SK-N-SH treated with all-trans-retinoic acid at 6 μM for 48 hours (cell line): ENCODE data around the gene PROK2.

ENCODE experiments used
- BACH2 ChIP-seq: fragments of 250-450 bp; sonication (Bioruptor Pico); IDR thresholded peaks from 2 replicates; pipeline ENCODE4 v1.9.0; 2021; ENCODE audit warnings: mild to moderate bottlenecking, borderline replicate concordance
- CSDC2 ChIP-seq: fragments of 250-450 bp; sonication (Bioruptor Pico); IDR thresholded peaks from 2 replicates; pipeline ENCODE4 v1.5.0; 2020; ENCODE audit warnings: mild to moderate bottlenecking, moderate library complexity
- ISL1 ChIP-seq: fragments of 250-450 bp; sonication (Bioruptor Pico); IDR thresholded peaks from 2 replicates; pipeline ENCODE4 v2.1.2; 2022; ENCODE audit warnings: mild to moderate bottlenecking, moderate library complexity
- OSR1 ChIP-seq: fragments of 250-450 bp; sonication (Bioruptor Pico); IDR thresholded peaks from 2 replicates; pipeline ENCODE4 v1.8.0; 2022; ENCODE audit warnings: moderate library complexity, mild to moderate bottlenecking, inconsistent platforms
- PPARA ChIP-seq: fragments of 250-450 bp; sonication (Bioruptor Pico); IDR thresholded peaks from 2 replicates; pipeline ENCODE4 v1.5.0; 2020; ENCODE audit warnings: mild to moderate bottlenecking, borderline replicate concordance
- TOX ChIP-seq: fragments of 250-450 bp; sonication (Bioruptor Pico); IDR thresholded peaks from 2 replicates; pipeline ENCODE4 v1.8.0; 2021; ENCODE audit warnings: mild to moderate bottlenecking, moderate library complexity, borderline replicate concordance
- ZC3H10 ChIP-seq: fragments of 250-450 bp; sonication (Bioruptor Pico); IDR thresholded peaks from 2 replicates; pipeline ENCODE4 v1.5.1; 2021; ENCODE audit warnings: mild to moderate bottlenecking, moderate library complexity
- ZFP30 ChIP-seq: fragments of 450-650 bp; formaldehyde crosslinking; IDR thresholded peaks from 2 replicates; pipeline ENCODE4 v1.5.0; 2022; ENCODE audit warnings: mild to moderate bottlenecking, moderate library complexity
- ZNF565 ChIP-seq: fragments of 450-650 bp; formaldehyde crosslinking; conservative IDR thresholded peaks from 2 replicates; pipeline ENCODE4 v1.5.0; 2020; ENCODE audit warnings: low read depth, mild to moderate bottlenecking, moderate library complexity
- ZNF8 ChIP-seq: fragments of 450-650 bp; formaldehyde crosslinking; IDR thresholded peaks from 2 replicates; pipeline ENCODE4 v1.5.0; 2020; ENCODE audit warnings: mild to moderate bottlenecking, moderate library complexity
- TF ChIP-seq, protein P1 (sequence below): fragments of 250-450 bp; sonication (Bioruptor Pico); IDR thresholded peaks from 2 replicates; pipeline ENCODE4 v1.5.1; 2021; ENCODE audit warnings: mild to moderate bottlenecking, moderate library complexity
- TF ChIP-seq, protein P2 (sequence below): fragments of 250-450 bp; sonication (Bioruptor Pico); IDR thresholded peaks from 2 replicates; pipeline ENCODE4 v1.8.0; 2020; ENCODE audit warnings: mild to moderate bottlenecking, moderate library complexity, borderline replicate concordance
- TF ChIP-seq, protein P3 (sequence below): fragments of 250-450 bp; sonication (Bioruptor Pico); IDR thresholded peaks from 2 replicates; pipeline ENCODE4 v1.5.0; 2020; ENCODE audit warnings: mild to moderate bottlenecking, moderate library complexity
- TF ChIP-seq, protein P4 (sequence below): fragments of 250-450 bp; sonication (Bioruptor Pico); IDR thresholded peaks from 2 replicates; pipeline ENCODE4 v1.5.1; 2020; ENCODE audit warnings: low read depth, mild to moderate bottlenecking, moderate library complexity

DNA sequence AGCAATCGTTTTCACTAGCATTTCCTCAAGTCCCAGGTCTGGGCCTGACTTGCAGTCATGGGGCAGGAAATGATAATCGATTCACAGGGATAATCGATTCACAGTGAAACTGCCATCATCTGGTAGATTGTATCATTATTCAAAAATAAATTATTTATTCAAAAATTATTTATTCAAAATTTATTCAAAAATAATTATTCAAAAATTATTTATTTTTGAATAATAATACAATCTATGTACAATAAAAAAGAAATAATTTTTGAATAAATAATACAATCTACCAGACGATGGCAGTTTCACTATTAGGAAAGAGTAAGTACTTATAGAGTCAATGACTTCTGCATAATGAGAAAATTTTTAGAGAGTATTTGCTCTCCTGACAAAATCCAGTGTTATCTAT lies 28.1 kb upstream of the PROK2 start:
- TF ChIP-seq, protein P1, sequence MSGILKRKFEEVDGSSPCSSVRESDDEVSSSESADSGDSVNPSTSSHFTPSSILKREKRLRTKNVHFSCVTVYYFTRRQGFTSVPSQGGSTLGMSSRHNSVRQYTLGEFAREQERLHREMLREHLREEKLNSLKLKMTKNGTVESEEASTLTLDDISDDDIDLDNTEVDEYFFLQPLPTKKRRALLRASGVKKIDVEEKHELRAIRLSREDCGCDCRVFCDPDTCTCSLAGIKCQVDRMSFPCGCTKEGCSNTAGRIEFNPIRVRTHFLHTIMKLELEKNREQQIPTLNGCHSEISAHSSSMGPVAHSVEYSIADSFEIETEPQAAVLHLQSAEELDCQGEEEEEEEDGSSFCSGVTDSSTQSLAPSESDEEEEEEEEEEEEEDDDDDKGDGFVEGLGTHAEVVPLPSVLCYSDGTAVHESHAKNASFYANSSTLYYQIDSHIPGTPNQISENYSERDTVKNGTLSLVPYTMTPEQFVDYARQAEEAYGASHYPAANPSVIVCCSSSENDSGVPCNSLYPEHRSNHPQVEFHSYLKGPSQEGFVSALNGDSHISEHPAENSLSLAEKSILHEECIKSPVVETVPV (CRISPR knock-in tag), result no peak
- TF ChIP-seq TOX (CRISPR knock-in tag), result no peak
- no peak for TF ChIP-seq ZNF565
- TF ChIP-seq BACH2 (CRISPR knock-in tag), result no peak
- TF ChIP-seq, protein P2, sequence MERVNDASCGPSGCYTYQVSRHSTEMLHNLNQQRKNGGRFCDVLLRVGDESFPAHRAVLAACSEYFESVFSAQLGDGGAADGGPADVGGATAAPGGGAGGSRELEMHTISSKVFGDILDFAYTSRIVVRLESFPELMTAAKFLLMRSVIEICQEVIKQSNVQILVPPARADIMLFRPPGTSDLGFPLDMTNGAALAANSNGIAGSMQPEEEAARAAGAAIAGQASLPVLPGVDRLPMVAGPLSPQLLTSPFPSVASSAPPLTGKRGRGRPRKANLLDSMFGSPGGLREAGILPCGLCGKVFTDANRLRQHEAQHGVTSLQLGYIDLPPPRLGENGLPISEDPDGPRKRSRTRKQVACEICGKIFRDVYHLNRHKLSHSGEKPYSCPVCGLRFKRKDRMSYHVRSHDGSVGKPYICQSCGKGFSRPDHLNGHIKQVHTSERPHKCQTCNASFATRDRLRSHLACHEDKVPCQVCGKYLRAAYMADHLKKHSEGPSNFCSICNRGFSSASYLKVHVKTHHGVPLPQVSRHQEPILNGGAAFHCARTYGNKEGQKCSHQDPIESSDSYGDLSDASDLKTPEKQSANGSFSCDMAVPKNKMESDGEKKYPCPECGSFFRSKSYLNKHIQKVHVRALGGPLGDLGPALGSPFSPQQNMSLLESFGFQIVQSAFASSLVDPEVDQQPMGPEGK, result no peak
- TF ChIP-seq CSDC2 (CRISPR knock-in tag), result no peak
- TF ChIP-seq, protein P3, sequence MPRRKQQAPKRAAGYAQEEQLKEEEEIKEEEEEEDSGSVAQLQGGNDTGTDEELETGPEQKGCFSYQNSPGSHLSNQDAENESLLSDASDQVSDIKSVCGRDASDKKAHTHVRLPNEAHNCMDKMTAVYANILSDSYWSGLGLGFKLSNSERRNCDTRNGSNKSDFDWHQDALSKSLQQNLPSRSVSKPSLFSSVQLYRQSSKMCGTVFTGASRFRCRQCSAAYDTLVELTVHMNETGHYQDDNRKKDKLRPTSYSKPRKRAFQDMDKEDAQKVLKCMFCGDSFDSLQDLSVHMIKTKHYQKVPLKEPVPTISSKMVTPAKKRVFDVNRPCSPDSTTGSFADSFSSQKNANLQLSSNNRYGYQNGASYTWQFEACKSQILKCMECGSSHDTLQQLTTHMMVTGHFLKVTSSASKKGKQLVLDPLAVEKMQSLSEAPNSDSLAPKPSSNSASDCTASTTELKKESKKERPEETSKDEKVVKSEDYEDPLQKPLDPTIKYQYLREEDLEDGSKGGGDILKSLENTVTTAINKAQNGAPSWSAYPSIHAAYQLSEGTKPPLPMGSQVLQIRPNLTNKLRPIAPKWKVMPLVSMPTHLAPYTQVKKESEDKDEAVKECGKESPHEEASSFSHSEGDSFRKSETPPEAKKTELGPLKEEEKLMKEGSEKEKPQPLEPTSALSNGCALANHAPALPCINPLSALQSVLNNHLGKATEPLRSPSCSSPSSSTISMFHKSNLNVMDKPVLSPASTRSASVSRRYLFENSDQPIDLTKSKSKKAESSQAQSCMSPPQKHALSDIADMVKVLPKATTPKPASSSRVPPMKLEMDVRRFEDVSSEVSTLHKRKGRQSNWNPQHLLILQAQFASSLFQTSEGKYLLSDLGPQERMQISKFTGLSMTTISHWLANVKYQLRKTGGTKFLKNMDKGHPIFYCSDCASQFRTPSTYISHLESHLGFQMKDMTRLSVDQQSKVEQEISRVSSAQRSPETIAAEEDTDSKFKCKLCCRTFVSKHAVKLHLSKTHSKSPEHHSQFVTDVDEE, result no peak
- TF ChIP-seq ZC3H10, result no peak
- no peak for TF ChIP-seq ZNF8 (CRISPR knock-in tag)
- TF ChIP-seq PPARA (CRISPR knock-in tag), result no peak
- no peak for TF ChIP-seq ZFP30 (CRISPR knock-in tag)
- no peak for TF ChIP-seq ISL1 (CRISPR knock-in tag)
- TF ChIP-seq, protein P4, sequence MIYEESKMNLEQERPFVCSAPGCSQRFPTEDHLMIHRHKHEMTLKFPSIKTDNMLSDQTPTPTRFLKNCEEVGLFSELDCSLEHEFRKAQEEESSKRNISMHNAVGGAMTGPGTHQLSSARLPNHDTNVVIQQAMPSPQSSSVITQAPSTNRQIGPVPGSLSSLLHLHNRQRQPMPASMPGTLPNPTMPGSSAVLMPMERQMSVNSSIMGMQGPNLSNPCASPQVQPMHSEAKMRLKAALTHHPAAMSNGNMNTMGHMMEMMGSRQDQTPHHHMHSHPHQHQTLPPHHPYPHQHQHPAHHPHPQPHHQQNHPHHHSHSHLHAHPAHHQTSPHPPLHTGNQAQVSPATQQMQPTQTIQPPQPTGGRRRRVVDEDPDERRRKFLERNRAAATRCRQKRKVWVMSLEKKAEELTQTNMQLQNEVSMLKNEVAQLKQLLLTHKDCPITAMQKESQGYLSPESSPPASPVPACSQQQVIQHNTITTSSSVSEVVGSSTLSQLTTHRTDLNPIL (CRISPR knock-in tag), result no peak
- TF ChIP-seq OSR1 (CRISPR knock-in tag), result no peak
